ENCODE measurements around the gene C18orf54.
A peak's percentile ranks its signal among the peaks of the same experiment; 100 is the strongest.
"Not testable (repeated sequence)": the region's sequence is repeated elsewhere in the genome, so short reads cannot be mapped to it uniquely, and the experiment has no call there.

The C18orf54 gene
- 2.6 reads per million, percentile 8 among the genes with 10 or more reads in this experiment for total RNA-seq

DNA sequence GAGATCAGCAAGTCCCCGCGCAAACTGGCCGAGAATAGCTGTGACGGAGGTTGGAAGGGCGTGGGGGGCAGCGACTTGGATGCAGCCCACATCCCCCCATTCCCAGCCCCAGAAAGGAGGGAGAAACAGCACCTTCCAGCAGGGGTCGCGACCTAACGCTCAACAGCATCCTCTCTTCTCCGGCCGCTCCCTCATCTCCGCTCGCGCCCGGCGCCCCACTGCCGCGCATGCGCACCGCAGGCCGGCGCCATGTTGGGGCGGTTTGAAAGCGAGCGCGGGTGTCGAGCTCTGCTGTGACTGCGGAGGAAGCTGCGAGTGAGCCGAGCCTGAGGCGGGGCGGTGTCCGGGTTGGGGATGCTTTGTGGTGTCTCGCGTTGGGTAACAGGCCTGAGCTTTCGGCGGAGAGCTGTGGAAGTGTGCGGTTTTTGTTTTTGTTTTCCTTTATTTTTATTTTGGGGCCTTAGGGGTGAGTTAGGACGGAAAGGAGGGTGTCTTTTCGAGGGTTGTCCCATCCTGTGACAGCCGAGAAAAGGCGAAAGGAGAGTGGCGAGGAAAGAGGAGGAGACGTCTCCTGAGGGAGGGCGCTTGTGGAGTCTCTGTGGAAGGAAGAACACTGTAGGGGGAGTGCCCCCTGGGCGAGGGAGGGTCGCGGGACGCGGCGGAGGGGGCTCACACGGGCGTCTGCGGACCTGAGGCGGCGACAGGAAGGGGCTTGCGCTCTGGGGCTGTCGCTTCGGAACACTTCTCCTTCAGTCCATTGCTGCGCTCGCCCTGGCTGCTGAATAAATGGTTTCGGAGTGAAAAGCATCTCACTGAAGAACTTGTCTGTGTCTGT is at the start of gene C18orf54, which contains the start of gene STARD6:
C18orf54 (plus strand) TSS at position 247 of the 835 bp plus-strand sequence. CDS start 2,667 bp downstream, outside the sequence.
STARD6 (minus strand) TSS at position 199 of the 835 bp plus-strand sequence. CDS start 3,285 bp downstream, outside the sequence.
- peak; percentile 83 for DNase-seq

DNA sequence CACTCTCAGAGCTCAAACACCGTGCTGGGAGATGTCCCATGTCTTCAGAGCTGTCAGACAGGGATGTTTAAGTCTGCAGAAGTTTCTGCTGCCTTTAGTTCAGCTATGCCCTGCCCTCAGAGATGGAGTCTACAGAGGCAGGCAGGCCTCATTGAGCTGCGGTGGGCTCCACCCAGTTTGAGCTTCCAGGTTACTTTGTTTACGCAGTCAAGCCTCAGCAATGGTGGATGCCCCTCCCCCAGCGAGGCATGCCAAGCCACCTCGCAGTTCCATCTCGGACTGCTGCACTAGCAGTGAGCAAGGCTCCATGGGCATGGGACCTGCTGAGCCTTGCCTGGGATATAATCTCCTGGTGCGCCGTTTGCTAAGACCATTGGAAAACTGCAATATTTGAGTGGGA is 48.1 kb upstream of the C18orf54 start:
- DNase-seq: not testable (repeated sequence)

DNA sequence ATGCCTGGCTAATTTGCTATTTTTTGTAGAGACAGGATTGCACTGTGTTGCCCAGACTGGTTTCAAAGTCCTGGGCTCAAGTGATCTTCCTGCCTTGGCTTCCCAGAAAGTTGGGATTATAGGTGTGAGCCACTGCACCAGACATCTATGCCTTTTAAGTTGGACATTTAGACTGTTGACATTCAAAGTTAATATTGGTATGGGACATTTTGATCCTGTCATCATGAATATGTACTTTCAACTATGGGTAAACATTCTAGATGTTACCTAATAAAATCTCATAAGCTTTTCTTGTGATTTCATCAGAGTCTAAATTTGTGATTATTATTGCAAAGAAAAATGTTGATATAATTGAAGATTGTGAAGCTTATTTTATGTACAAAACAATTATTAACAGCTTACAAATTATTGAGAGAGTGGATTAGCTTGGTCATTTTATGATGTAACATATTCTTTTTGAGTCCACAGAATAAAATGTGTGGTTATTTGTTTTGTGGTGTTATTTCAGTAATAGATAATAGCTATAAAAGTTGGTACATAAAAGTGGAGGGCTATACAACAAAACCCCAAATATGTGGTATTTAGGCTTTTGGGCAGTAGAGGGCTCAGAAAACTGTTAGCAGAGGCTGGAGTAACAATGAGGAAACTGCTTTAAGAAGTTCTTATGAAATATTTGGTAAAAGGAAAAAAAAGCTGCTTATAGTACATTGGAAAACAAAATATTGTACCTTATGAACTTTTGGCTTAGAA is 41.5 kb upstream of the C18orf54 start:
- no peak for DNase-seq

DNA sequence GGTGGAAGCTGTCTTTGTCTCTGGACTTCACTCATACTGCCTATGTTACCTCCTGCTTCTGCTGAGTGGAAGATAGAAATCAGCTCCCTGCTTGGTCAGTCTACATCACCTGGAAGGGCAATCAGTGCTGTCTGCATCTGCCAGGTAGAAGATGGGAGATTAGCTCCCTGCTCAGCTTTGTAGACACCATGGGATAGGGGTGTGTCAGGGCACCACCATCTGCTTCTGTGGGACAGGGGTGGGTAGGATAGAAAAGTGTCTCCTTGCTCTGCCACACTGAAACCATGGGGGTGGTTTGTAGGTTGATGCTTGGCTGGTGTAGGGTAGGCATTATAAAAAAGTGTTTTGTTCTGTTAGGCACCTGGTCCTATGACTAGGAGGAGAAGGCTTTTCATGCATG is 34.1 kb upstream of the C18orf54 start:
- no peak for DNase-seq

DNA sequence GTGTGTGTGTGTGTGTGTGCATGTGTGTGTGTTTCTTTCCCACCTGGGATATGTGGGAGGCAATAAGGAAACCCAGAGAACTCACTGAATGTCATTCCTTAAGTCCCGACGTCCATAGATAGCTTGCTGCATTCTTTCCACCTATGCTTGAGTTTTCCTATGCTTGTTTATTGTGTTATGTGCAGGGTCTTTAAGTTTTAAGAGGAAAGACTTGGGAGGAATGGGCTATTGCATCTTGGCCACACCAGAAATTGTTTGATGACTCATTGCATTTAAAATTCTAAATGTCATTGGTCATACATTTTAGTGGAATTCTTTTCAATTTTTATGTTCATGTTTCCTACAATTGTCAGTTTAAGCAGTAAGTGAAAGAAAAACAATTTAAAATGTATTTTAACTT is 33.7 kb upstream of the C18orf54 start:
- DNase-seq: no peak

DNA sequence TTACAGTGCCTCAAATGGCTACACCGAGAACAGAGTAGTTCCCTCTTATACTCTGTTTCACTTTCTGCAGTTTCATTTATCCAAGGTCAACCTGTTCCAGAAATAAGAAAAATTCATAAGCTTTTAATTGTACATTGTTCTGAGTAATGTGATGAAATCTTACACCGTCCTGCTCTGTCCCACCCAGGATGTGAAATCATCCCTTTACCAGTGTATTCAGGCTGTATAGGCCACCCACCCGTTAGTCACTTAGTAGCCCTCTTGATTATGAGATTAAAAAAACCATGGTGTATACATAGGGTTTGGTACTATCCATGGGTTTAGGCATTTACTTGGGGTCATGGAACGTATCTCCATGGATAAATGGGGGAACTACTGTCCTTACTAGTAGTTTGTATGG is 29.9 kb upstream of the C18orf54 start:
- DNase-seq: no peak

DNA sequence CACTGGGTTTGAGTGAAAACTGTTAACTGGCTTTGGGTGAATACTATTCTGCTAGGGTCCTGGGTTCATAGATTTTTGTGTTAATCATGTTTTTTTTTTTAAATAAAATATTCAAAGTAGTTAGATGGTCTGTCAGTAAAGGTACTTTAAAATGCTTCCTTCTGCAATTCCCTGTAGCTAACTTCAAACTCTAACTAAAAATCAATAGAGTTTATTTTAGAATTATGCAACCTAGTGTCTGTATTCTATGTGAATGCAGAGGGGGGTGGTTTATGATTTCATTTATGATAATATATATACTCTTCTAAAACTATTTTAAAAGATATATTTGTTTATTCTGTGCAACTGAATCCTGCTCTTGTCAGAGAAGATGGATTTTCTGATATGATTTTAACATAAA is 27.9 kb upstream of the C18orf54 start:
- DNase-seq: no peak

DNA sequence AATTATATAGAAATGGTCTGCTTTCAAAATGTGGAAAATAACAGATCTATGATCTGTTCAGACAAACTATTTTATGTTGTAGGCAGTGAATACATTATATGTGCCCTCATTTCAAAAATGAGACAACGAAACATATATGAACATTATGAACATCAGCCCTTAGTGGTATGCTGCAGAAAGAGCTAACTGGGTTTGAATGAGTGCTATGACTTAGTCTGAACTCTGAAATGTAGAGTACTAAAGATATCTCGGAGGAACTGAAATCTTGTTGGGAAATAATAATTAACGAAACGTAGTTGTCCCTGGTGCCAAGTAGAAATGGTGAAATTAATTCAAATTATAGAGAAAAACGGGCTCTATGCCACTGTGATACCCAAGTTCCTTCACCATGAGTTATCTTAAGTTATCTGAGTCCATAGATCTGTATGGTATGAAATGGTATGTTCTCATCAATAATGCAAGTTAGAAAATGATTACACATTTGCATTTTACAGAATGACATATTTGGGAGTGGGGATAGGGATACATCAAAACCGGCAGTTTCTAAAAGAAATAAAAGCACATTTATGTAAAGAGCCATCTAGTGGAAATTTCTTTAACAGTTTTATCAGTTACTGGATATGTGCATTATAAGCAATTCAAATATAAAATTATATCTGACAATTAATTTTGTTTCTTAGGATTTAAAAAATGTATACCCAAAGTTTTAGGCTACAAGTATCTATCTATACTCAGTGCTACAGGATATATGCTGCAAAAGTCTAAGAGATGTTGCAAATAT is 26.7 kb upstream of the C18orf54 start:
- DNase-seq: no peak

GRCh38 chr18:54335638-54336173 is 22.0 kb upstream of the C18orf54 start:
- DNase-seq: no peak

- no peak for DNase-seq
Observed at GRCh38 chr18:54338230-54338629, 19.5 kb upstream of the C18orf54 start.

- DNase-seq: no peak
Observed at GRCh38 chr18:54351186-54351585, 6.5 kb upstream of the C18orf54 start.

DNA sequence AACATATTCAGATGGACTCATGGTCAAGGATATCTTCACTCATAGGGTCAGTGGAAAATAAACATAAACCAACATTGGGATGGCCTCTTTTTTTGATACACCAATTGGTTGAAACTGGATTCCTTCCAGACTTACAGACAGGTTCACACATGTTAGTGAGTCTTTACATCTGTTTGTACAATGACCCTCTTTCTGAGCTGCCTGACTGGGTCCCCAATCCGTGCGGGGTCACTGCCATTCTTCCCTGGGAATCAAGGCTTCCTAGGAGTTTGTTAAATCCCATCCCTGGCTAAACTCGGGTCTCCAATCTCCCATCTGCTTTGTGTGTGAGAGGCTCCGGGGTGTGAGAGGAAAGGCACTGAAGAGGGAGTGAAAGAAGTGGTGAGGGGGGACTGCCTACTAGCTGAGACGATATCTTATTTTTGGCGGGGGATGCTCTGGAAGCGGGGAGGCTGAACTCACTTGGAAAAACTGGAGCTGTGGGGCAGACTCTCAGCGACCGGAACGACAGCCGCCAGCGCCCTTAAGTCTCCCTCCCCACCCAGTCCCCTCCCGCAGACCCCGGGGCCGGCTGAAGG is 535 bp upstream of the C18orf54 start:
- peak; percentile 1 for DNase-seq

GRCh38 chr18:54358495-54359040 is 862 bp downstream of the C18orf54 start:
- DNase-seq: no peak

- no peak for DNase-seq
Observed at GRCh38 chr18:54359233-54359632, 1.5 kb downstream of the C18orf54 start.

DNA sequence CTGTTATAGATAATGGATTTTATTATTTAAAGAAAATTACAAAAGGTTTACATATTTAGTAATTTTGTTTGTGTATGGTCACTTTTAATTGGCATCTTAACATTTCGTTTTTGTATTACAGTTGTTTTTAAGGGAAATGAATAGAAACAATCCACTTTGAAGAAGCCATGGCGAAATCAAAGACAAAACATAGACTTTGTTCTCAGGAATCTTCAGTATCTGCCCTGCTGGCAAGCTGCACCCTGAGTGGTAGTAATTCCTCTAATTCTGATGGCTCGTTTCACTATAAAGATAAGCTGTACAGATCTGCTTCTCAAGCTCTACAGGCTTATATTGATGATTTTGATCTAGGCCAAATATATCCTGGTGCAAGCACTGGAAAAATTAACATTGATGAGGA is 2.7 kb downstream of the C18orf54 start:
- DNase-seq: no peak

- no peak for DNase-seq
Observed at GRCh38 chr18:54378057-54378456, 20.4 kb downstream of the C18orf54 start.

DNA sequence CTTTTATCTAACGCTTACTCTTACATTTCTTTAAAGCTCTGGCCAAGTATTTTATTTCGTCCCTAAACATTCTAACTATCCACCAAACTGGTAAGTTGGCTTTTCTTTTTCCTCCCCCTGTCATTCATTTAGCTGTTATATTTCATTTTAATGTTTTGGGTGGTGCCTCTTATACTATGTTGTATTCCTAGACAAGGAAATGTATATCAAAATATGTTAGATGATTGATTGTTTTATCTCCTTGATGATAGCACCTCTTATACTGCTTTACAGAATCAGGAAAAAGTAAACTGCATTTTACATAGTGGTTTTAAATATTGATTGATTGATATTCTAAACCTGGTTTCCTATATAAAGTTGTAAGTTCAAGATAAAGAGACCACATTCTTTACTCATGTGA is 23.9 kb downstream of the C18orf54 start:
- DNase-seq: no peak

GRCh38 chr18:54382076-54382475 is 24.4 kb downstream of the C18orf54 start:
- no peak for DNase-seq

DNA sequence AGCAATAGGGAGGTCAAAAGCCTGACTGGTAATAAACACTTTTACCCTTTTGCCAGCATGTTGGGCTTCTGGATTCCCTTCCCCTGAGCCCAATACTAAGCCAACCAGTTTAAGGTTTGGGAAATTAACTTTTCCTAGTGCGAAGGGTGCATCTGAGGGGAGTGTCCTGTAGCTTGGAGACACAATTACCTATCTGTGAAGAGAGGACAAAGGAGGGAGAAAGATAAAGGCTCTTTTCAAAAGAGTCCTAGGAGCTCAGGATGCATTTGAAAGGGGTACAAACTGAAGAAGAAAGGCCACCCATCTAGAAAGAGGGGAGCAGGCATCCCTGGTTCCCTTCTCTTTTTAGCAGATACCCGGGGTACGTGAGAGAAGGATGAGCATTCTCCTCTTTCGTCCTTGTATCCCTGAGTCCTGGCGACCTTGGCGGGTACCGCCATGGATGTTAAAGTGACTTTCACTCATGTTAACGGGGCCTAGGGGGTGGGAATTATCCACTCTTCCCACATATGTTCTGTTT is 25.1 kb downstream of the C18orf54 start:
- DNase-seq: no peak

GRCh38 chr18:54386043-54386442 is 28.3 kb downstream of the C18orf54 start:
- no peak for DNase-seq

DNA sequence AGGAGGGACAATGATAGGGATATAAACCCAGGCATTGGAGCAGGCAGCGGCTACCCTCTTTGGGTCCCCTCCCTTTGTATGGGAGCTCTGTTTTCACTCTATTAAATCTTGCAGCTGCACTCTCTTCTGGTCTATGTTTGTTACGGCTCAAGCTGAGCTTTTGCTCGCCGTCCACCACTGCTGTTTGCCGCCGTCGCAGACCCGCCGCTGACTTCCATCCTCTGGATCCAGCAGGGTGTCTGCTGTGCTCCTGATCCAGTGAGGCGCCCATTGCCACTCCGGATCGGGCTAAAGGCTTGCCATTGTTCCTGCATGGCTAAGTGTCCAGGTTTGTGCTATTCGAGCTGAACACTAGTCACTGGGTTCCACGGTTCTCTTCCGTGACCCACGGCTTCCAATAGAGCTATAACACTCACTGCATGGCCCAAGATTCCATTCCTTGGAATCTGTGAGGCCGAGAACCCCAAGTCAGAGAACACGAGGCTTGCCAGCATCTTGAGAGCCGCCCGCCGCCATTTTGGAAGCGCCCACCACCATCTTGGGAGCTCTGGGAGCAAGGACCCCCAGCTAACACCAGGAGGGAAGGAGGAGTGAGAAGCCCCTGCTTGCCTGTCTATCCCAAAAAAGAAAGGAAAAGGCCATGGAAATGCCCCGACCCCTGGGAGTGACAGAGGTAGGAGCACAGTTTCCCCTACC is 29.2 kb downstream of the C18orf54 start:
- DNase-seq: not testable (repeated sequence)
